OCI-M1 (cell line): ENCODE measurements around the gene SEL1L2.

Experiments used
- DNase-seq: peaks from one replicate; lab custom pipeline; 2025; lab: John Stamatoyannopoulos, UW

SEL1L2 gene

GRCh38 chr20:13865791-13866351 lies 124.5 kb downstream of the SEL1L2 start:
- no peak for DNase-seq

- DNase-seq, result no peak
Measured at GRCh38 chr20:13865156-13865555, 125.3 kb downstream of the SEL1L2 start.

GRCh38 chr20:13863244-13863643 lies 127.2 kb downstream of the SEL1L2 start:
- DNase-seq, result no peak

GRCh38 chr20:13862245-13862644 lies 128.2 kb downstream of the SEL1L2 start:
- DNase-seq, result peak; percentile 48

DNA sequence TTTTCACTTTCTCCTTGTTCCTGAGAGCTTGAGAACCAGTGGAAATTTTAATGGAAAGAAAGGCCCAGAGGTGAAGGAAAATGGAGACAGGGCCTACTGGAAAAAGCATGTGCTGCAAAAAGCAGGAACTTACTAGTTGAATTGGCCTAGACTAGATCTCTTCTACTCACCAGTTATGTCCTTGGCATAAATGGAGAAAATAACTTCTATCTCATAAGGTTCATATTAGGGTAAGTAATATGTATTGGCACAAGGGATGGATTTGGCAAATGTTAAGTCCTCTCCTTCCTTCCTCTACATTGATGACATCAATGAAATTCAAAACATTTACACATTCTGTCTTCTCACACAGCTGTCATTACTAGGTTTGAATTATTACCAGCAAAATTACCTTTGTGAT lies 131.5 kb downstream of the SEL1L2 start:
- no peak for DNase-seq

GRCh38 chr20:13858439-13858838 lies 132.0 kb downstream of the SEL1L2 start:
- DNase-seq, result no peak

DNA sequence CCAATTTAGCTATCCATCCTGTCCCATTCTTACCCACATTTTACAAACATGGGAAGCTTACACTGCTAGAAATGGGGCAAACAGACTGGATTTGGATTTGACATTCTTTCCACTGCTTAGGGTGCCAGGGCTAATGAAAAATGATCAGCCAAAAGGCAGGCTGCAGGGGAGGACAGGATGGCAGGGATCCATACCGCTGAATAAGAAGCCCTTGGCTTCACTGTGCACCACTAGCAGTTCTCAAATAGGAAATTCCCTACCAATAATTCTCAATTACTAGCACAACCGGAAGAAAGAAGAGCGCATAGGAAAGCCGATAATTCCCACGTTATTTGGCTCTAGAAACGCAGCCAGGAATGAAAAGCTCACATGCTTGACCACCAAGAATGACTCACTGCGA lies 132.5 kb downstream of the SEL1L2 start:
- DNase-seq, result no peak

DNA sequence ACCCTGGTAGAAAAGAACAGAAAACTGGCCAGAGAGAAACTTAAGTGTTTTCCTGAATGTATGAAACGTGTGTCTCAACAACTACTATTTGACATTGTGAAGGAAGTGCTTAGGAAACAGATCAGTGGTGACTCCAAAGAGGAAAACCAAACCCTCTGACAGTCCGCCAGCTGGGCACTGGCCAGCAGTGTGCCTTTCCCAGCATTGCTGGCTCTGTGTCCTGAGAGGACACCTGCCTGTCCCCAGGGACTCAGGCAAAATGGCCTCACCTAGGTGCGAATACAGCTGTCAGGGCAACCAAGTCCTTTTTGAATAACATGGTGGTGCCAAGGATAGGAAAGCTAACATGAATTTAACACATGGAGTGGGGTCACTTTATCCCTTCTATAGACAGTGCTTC lies 133.1 kb downstream of the SEL1L2 start:
- DNase-seq, result no peak

- no peak for DNase-seq
Measured at GRCh38 chr20:13856354-13856753, 134.1 kb downstream of the SEL1L2 start.

GRCh38 chr20:13855613-13856012 lies 134.8 kb downstream of the SEL1L2 start:
- no peak for DNase-seq

DNA sequence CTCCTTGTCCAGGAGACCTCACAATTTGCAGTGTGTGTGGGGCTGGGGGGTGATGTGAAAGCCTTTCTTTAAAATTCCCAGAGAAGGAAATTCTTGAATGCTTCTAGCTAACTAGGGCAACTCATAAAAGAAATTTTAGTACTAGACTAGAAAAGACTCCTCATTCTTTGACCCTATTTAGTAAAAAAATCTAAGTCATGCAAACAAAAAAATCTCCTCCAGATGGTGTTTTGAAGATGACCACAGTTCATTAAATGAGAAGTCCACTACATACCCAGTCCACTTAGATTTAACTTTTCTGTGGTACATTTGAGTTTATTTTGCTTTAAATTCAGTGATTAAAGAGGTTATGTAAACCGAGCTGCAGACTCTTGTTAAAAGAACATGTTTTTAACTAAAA lies 138.1 kb downstream of the SEL1L2 start:
- DNase-seq, result no peak

DNA sequence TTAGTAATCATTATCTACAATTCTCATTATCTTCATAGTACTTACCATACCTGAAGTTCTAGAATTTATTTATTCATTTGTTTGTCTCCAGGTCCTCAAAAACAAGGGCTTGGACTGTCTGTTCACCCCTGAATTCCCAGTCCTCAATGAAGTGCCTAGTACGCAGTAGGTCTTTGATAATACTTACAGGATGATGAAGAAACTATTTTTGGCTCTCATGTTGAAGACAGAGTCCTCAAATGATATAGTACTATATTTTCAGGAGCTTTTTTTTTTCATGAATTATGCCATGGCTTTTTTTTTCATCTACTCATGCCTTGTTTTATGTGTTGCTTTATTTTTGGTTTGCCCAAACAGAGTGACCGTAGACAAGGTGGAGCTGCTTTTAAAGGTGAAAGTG lies 139.1 kb downstream of the SEL1L2 start:
- no peak for DNase-seq

- no peak for DNase-seq
Measured at GRCh38 chr20:13844296-13844695, 146.1 kb downstream of the SEL1L2 start.

DNA sequence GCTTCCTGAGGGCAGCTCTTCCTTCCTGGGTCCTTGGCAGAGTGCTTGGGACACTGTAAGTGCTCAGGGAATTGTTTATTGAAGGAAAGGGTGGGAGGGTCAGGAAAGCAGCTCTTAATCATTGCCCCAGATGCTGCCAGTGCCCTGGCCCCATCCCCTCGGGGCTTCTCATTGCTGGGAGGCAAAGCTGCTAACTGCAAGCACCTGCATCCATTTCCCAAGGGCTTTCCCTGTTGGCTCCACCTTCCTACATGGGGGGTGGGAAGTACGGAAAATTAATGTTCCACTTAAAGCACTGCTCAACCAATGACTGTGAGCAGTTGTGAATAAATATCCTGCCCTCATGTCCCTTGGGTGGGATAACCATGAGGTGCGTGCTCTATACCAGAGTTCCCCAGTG lies 149.2 kb downstream of the SEL1L2 start:
- no peak for DNase-seq

GRCh38 chr20:13840093-13840465 lies 150.3 kb downstream of the SEL1L2 start:
- no peak for DNase-seq

- DNase-seq, result no peak
Measured at GRCh38 chr20:13839421-13840092, 150.9 kb downstream of the SEL1L2 start.

GRCh38 chr20:13838664-13839063 lies 151.8 kb downstream of the SEL1L2 start:
- no peak for DNase-seq

GRCh38 chr20:13831476-13831875 lies 158.9 kb downstream of the SEL1L2 start:
- DNase-seq, result no peak

GRCh38 chr20:13825465-13825864 lies 164.9 kb downstream of the SEL1L2 start:
- DNase-seq, result no peak

DNA sequence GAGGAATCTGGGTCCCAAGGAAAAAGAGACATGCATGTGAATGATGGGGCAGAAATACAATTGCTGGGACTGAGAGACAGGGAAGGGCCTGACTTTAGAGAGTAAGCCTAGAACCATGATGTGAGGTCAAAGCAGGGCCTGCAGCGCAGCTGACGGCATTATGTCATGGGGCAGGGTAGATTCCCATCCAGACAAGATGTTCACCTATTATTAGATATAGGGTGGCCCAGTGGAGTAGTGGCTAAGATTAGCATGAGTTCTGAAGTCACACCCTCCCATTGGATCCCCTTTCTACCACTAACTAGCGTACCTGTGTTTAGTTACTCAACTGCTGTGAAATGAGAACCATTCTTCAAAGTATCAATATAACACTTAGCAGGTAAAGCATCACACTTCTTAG lies 166.0 kb downstream of the SEL1L2 start:
- DNase-seq, result no peak

- no peak for DNase-seq
Measured at GRCh38 chr20:13822459-13822858, 168.0 kb downstream of the SEL1L2 start.

DNA sequence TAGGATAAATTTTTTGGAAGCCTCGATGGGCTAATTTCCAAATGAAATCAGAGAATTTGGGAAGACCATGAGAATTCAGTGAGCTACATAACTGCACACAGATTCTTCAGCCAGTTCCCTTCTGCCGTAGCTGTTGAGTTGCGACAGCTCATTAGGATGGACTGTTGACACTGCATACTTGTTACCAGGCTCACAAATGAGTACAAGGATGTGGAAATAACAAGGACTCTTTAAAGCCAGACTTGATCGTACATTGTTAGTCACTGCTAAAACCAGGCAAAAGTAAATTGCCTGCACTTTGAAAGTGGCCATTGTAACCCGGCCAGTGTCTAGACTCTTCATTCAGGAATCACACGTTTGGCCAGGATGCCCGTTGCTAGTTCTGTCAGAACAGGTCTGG lies 168.5 kb downstream of the SEL1L2 start:
- no peak for DNase-seq

GRCh38 chr20:13819885-13820645 lies 170.3 kb downstream of the SEL1L2 start:
- peak; percentile 76 for DNase-seq

DNA sequence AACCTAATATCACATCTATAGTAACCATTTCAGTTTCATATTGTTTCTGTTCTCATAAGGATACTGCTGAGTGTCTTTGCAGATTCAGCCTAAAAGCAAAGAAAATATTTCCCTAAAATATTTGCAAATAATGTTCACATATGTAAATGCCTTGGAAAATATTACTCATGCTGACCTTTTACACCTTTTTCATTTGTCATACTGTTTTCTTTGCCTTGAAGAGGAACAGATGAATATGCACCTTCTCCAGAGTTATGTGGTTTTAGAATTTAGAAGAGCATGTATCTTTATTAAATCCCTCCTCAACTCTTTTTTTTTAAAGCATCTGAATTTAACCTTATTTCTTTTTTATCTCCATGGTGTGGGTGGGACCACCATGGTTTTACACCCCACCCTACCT lies 173.1 kb downstream of the SEL1L2 start:
- DNase-seq, result no peak
